Keratinocyte (primary cell): ENCODE data around the gene RNF31. TPM values are rescaled to one million over a fixed set of nuclear protein-coding genes. Genes with fewer than 3 reads are reported as not detected.
A peak's percentile ranks its signal among the peaks of the same experiment; 100 is the strongest.

Experiments used
- DNase-seq: peaks from one replicate; pipeline ENCODE4 v3.0.0-alpha.2; 2011; ENCODE audit warnings: low read depth, missing footprints, low spot score
- FAIRE-seq: peaks from 2 replicates; lab custom pipeline; 2011; peaks lifted over from hg19 to GRCh38; lab: Jason Lieb, UNC
- H2AFZ ChIP-seq: 2 replicates; pipeline ENCODE4 v1.6.0; 2012; ENCODE audit warnings: low read length, control low read depth, inconsistent platforms; ENCODE audit not compliant: control insufficient read depth
- H3K27ac ChIP-seq: 2 replicates; pipeline ENCODE4 v1.5.1; 2011; ENCODE audit warnings: low read length; ENCODE audit not compliant: control insufficient read depth, insufficient read depth
- H3K27me3 ChIP-seq: 3 replicates; pipeline ENCODE4 v1.6.0; 2011; ENCODE audit warnings: low read length; ENCODE audit not compliant: control insufficient read depth, insufficient read depth; ENCODE audit errors: extremely low read depth
- H3K36me3 ChIP-seq, 2 experiments: 2 replicates in 1 of 2; 3 replicates in 1 of 2; pipeline ENCODE4 v1.5.1; 2011; ENCODE audit warnings: low read length in 2 of 2, mild to moderate bottlenecking in 1 of 2; ENCODE audit not compliant: control insufficient read depth in 2 of 2, insufficient read depth in 2 of 2; ENCODE audit errors: extremely low read depth in 1 of 2
- H3K4me1 ChIP-seq: 3 replicates; pipeline ENCODE4 v1.5.1; 2011; ENCODE audit warnings: low read length; ENCODE audit not compliant: control insufficient read depth, insufficient read depth; ENCODE audit errors: extremely low read depth
- H3K4me2 ChIP-seq: 3 replicates; pipeline ENCODE4 v1.6.0; 2011; ENCODE audit warnings: low read depth, low read length; ENCODE audit not compliant: control insufficient read depth, insufficient read depth; ENCODE audit errors: extremely low read depth
- H3K4me3 ChIP-seq, 3 experiments: fragments of 200-600 bp in 1 of 3; sonication (generic) in 1 of 3; 2 replicates in 2 of 3; 3 replicates in 1 of 3; pipeline ENCODE4 v1.5.1; 2011 to 2016; ENCODE audit warnings: low read length in 3 of 3, mild to moderate bottlenecking in 3 of 3, control low read depth in 2 of 3, inconsistent platforms in 1 of 3, low read depth in 1 of 3, mixed read lengths in 1 of 3, mixed run types in 1 of 3, moderate library complexity in 1 of 3; ENCODE audit not compliant: control insufficient read depth in 2 of 3, insufficient read depth in 2 of 3; ENCODE audit errors: extremely low read depth in 1 of 3
- H3K79me2 ChIP-seq: 2 replicates; pipeline ENCODE4 v1.6.0; 2012; ENCODE audit warnings: low read length; ENCODE audit not compliant: control insufficient read depth, insufficient read depth
- H3K9ac ChIP-seq: 3 replicates; pipeline ENCODE4 v1.6.0; 2011; ENCODE audit warnings: low read length; ENCODE audit not compliant: control insufficient read depth, insufficient read depth; ENCODE audit errors: extremely low read depth
- H3K9me1 ChIP-seq: 3 replicates; pipeline ENCODE4 v1.6.0; 2011; ENCODE audit warnings: low read length; ENCODE audit not compliant: control insufficient read depth, insufficient read depth; ENCODE audit errors: extremely low read depth
- H3K9me3 ChIP-seq: 2 replicates; pipeline ENCODE4 v1.5.1; 2012; ENCODE audit warnings: low read depth, low read length; ENCODE audit not compliant: control insufficient read depth
- H4K20me1 ChIP-seq: 3 replicates; pipeline ENCODE4 v1.6.0; 2011; ENCODE audit warnings: low read length; ENCODE audit not compliant: control insufficient read depth, insufficient read depth; ENCODE audit errors: extremely low read depth
- EZH2 ChIP-seq: IDR thresholded peaks from one replicate; pipeline ENCODE4 v1.6.1; 2012; ENCODE audit warnings: inconsistent platforms, mild to moderate bottlenecking, low read length, moderate library complexity
- dilution Hi-C: fragments of 300-500 bp; cut with MboI; formaldehyde crosslinking; loops from one replicate; pipeline ENCODE4 v1.7.0; 2020; ENCODE audit warnings: low sequenced_read_pairs; ENCODE audit not compliant: extremely low pct_ligation_motif_present
- polyA plus RNA-seq, 5 experiments: library from polyadenylated mRNA; depleted of rRNA in 3 of 5; stranded (reverse) in 3 of 5; stranded (forward) in 1 of 5; unstranded in 1 of 5; fragments of >200 nt; gene quantifications; 1 replicate in 1 of 5; 2 replicates in 3 of 5; 3 replicates in 1 of 5; pipeline versions ENCODE4 v1.2.1 to v1.2.3, GENCODE V29; 2011 to 2012; ENCODE audit warnings: missing spikeins in 2 of 5, low read depth in 1 of 5, low replicate concordance in 1 of 5
- TF ChIP-seq, protein P1 (sequence below), 3 experiments: IDR thresholded peaks in 1 of 3; conservative IDR thresholded peaks in 1 of 3; optimal IDR thresholded peaks in 1 of 3; 2 replicates in 2 of 3; 3 replicates in 1 of 3; pipeline versions ENCODE3 to v1.5.1; 2011; ENCODE audit warnings: low read length in 3 of 3, mild to moderate bottlenecking in 3 of 3, moderate library complexity in 2 of 3, control low read depth in 1 of 3, inconsistent platforms in 1 of 3; ENCODE audit not compliant: insufficient read depth in 2 of 3; ENCODE audit errors: extremely low read depth in 1 of 3

Gene RNF31
- polyA plus RNA-seq, 1 donor (not counting 4 experiments of a cell fraction or from before 2014, with no cell fraction given), result 17.4 TPM

DNA sequence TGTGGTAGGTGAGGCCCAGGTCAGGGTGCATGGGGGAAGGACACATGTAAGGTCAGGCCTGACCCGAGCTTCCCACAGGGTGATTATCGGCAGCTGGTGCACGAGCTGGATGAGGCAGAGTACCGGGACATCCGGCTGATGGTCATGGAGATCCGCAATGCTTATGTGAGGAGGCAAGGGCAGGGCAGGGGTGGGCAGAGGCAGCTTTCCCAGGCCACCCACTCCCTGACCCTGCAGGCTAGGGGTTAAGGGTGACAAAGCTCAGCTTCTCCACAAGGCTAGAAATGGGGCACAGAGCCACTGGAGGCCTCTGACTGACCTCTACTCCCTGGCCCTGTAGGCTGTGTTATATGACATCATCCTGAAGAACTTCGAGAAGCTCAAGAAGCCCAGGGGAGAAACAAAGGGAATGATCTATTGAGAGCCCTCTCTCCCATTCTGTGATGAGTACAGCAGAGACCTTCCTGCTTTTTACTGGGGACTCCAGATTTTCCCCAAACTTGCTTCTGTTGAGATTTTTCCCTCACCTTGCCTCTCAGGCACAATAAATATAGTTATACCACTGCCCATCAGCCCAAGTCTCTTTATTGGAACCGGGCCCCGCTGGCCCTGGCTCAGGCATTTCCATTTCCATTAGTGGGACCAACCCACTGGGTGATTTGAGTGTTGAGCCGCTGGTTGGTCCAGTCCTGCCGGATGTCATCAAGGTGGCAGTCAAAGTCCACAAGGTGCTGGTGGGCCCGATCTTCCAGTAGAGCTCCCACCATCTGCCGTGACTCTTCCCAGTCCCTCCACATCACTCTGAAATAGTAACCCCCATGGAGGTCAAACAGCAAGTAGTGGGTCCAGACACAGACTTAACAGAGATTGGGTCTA, 8.7 kb upstream of the RNF31 start:
- Histone ChIP-seq H3K4me3 (no peak overlapping the region), H3K9me1 (peaks cover 4% of the 10 kb centered on the region), H3K9ac (no peak overlapping the region), H3K36me3 (peaks cover 12 to 25% of the 10 kb centered on the region in 2 experiments), H2AFZ (no peak overlapping the region), H3K4me1 (peaks cover 28% of the 10 kb centered on the region), H3K4me2 (no peak overlapping the region), H3K27ac (no peak overlapping the region), H3K9me3 (no peaks in the 10 kb centered on the region), H3K27me3 (no peaks in the 10 kb centered on the region), H3K79me2 (peaks cover 32% of the 10 kb centered on the region), H4K20me1 (no peaks in the 10 kb centered on the region)
- TF ChIP-seq, protein P1, sequence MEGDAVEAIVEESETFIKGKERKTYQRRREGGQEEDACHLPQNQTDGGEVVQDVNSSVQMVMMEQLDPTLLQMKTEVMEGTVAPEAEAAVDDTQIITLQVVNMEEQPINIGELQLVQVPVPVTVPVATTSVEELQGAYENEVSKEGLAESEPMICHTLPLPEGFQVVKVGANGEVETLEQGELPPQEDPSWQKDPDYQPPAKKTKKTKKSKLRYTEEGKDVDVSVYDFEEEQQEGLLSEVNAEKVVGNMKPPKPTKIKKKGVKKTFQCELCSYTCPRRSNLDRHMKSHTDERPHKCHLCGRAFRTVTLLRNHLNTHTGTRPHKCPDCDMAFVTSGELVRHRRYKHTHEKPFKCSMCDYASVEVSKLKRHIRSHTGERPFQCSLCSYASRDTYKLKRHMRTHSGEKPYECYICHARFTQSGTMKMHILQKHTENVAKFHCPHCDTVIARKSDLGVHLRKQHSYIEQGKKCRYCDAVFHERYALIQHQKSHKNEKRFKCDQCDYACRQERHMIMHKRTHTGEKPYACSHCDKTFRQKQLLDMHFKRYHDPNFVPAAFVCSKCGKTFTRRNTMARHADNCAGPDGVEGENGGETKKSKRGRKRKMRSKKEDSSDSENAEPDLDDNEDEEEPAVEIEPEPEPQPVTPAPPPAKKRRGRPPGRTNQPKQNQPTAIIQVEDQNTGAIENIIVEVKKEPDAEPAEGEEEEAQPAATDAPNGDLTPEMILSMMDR (optimal IDR thresholded peaks at IDR 0.05 in 1 of 3, IDR thresholded peaks at IDR 0.05 in 1 of 3, conservative IDR thresholded peaks at IDR 0.05 in 1 of 3; ENCODE audit: extremely low read depth in 1 of 3, insufficient read depth in 2 of 3, low read length in 3 of 3), result no peak
- TF ChIP-seq EZH2, result no peak
- no peak for DNase-seq
- dilution Hi-C loops, result no loop called here
- no peak for FAIRE-seq

DNA sequence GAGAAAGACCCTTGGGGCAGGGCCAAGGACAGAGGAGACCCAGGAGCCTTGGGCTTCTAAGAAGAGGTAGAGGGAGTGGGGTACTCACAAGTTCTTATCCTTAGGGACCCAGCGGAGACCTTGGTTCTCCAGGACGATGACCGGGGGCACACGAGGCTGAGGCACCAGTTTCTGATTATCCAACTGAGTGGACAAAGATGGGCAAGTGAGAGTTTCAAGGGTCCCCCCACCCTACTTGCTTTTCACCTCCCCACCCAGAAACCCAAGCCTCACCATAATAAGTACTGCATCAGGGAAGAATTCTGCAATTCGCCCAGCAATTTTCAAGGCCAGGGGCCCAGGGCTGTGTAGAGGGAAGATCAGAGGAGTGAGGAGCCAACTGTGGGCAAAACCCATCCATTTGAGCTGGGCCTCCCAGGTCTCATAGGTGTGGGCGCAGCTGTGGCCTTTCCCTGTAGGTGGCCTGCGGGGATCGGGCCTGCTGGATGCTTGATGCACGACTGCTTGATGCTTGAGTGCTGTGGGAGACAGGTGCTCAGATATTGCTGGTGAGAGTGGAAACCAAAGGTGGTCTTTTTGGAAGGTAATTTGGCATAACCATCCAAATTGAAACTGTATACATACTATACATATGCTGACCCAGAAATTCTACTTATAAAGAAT, 7.9 kb upstream of the RNF31 start:
- H3K9ac ChIP-seq, result no peak overlapping the region
- H3K4me3 ChIP-seq, result peak overlapping the region in 1 of 3 experiments; percentile 5
- no peak for TF ChIP-seq EZH2
- TF ChIP-seq, protein P1 (optimal IDR thresholded peaks at IDR 0.05 in 1 of 3, IDR thresholded peaks at IDR 0.05 in 1 of 3, conservative IDR thresholded peaks at IDR 0.05 in 1 of 3; ENCODE audit: extremely low read depth in 1 of 3, insufficient read depth in 2 of 3, low read length in 3 of 3), result peak in 1 of 3 experiments; percentile 5
- H3K4me1 ChIP-seq, result peaks cover 28% of the 10 kb centered on the region
- no peak overlapping the region for H3K27ac ChIP-seq
- H3K36me3 ChIP-seq, result peaks cover 17 to 28% of the 10 kb centered on the region in 2 experiments
- no peaks in the 10 kb centered on the region for H3K27me3 ChIP-seq
- peak overlapping the region; percentile 25 for H3K4me2 ChIP-seq
- peaks cover 39% of the 10 kb centered on the region for H3K79me2 ChIP-seq
- H2AFZ ChIP-seq, result no peak overlapping the region
- no peak for DNase-seq
- H4K20me1 ChIP-seq, result no peaks in the 10 kb centered on the region
- H3K9me3 ChIP-seq, result no peaks in the 10 kb centered on the region
- dilution Hi-C loops, result no loop called here
- no peak for FAIRE-seq
- peaks cover 4% of the 10 kb centered on the region for H3K9me1 ChIP-seq
